SJSA1 (cell line): Measurements from ENCODE around the gene AGER. TPM values are rescaled to one million over a fixed set of nuclear protein-coding genes. Genes with fewer than 3 reads are reported as not detected.
"Not testable (repeated sequence)": the region's sequence is repeated elsewhere in the genome, so short reads cannot be mapped to it uniquely, and the experiment has no call there.

Source experiments
- DNase-seq, 2 experiments: peaks; one replicate each; pipeline ENCODE4 v3.0.0-alpha.2; 2015 to 2020; ENCODE audit warnings: low spot score in 2 of 2, low read depth in 1 of 2
- H3K27ac ChIP-seq: fragments of 250-450 bp; sonication (Bioruptor Pico); 2 replicates; pipeline ENCODE4 v1.5.1; 2020; ENCODE audit warnings: mild to moderate bottlenecking, moderate library complexity
- H3K27me3 ChIP-seq: fragments of 250-450 bp; sonication (Bioruptor Pico); replicated peaks from 2 replicates; pipeline ENCODE4 v1.5.1; 2020; ENCODE audit warnings: mild to moderate bottlenecking, moderate library complexity
- H3K36me3 ChIP-seq: fragments of 250-450 bp; sonication (Bioruptor Pico); 2 replicates; pipeline ENCODE4 v1.5.1; 2020; ENCODE audit warnings: mild to moderate bottlenecking
- H3K4me1 ChIP-seq: fragments of 250-450 bp; sonication (Bioruptor Pico); replicated peaks from 2 replicates; pipeline ENCODE4 v1.6.1; 2021; ENCODE audit warnings: mild to moderate bottlenecking
- H3K4me3 ChIP-seq: fragments of 250-450 bp; sonication (Bioruptor Pico); 2 replicates; pipeline ENCODE4 v1.5.1; 2020; ENCODE audit warnings: mild to moderate bottlenecking
- H3K9me3 ChIP-seq: fragments of 250-450 bp; sonication (Bioruptor Pico); replicated peaks from 2 replicates; pipeline ENCODE4 v1.5.1; 2020; ENCODE audit warnings: mild to moderate bottlenecking
- total RNA-seq: library from RNA; depleted of rRNA; stranded (reverse); fragments of >200 nt; shearing (Covaris generic); gene quantifications from 2 replicates; pipeline ENCODE4 v1.2.3, GENCODE V29; 2014

The AGER gene
- total RNA-seq, 1 experiment from 2014 or later: 0.76 TPM

DNA sequence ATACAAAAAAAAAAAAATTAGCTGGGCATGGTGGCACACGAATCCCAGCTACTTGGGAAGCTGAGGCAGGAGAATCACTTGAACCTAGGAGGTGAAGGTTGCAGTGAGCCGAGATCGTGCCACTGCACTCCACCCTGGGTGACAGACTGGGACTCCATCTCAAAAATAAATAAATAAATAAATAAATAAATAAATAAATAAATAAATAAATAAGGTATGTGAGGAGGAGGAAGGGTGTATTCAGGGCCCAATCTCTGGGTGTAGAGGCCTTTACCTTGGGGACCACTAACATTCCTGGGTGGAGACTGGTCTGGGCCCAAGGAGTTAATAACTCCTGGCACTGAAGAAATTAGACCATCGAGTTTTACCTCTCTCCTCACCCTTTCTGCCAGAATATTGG is 27.4 kb upstream of the AGER start:
- H3K9me3 ChIP-seq, DNase-seq, H3K4me3 ChIP-seq, H3K4me1 ChIP-seq, H3K27ac ChIP-seq, H3K27me3 ChIP-seq, H3K36me3 ChIP-seq: not testable (repeated sequence)

- Histone ChIP-seq H3K27me3 (no peaks in the 10 kb centered on the region), H3K4me3 (no peak overlapping the region), H3K4me1 (no peaks in the 10 kb centered on the region), H3K36me3 (no peaks in the 10 kb centered on the region), H3K27ac (no peak overlapping the region), H3K9me3 (no peaks in the 10 kb centered on the region)
- no peak for DNase-seq
Measured at GRCh38 chr6:32210191-32210601, 26.1 kb upstream of the AGER start.

- no peaks in the 10 kb centered on the region for H3K9me3 ChIP-seq
- no peaks in the 10 kb centered on the region for H3K36me3 ChIP-seq
- no peak overlapping the region for H3K27ac ChIP-seq
- no peak overlapping the region for H3K4me3 ChIP-seq
- no peaks in the 10 kb centered on the region for H3K27me3 ChIP-seq
- H3K4me1 ChIP-seq: peaks cover 3% of the 10 kb centered on the region
- DNase-seq: no peak
Measured at GRCh38 chr6:32208996-32209395, 24.9 kb upstream of the AGER start.

DNA sequence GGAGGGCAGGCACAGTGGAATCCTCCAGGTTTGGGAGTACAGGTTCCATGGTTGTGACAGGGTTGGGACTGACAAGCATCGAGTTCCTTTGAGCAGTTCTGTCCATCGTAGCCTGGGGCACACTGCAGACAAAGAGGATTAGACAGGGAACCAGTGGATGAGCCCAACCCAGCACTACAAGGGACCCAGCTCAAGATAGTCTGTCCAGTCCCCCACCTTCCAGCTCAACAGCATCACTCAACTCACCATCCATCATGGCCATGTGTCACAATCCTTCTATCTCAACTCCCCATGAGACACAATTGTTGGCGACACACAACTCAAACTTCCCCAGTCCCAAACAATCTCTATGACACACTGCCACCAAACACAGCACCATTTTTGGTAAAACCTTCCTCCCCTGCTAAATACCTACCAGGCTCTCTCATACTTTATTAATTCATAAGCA is 20.2 kb upstream of the AGER start:
- no peak for DNase-seq
- H3K4me1 ChIP-seq: peaks cover 26% of the 10 kb centered on the region
- H3K4me3 ChIP-seq: no peak overlapping the region
- H3K9me3 ChIP-seq: no peaks in the 10 kb centered on the region
- no peaks in the 10 kb centered on the region for H3K27me3 ChIP-seq
- H3K27ac ChIP-seq: no peak overlapping the region
- H3K36me3 ChIP-seq: no peaks in the 10 kb centered on the region

- no peaks in the 10 kb centered on the region for H3K27me3 ChIP-seq
- H3K36me3 ChIP-seq: no peaks in the 10 kb centered on the region
- DNase-seq: peak; percentile 53 to 69
- H3K4me3 ChIP-seq: no peak overlapping the region
- peak overlapping the region; percentile 24 for H3K27ac ChIP-seq
- H3K9me3 ChIP-seq: no peaks in the 10 kb centered on the region
- H3K4me1 ChIP-seq: peaks cover 26% of the 10 kb centered on the region
Measured at GRCh38 chr6:32203426-32204267, 19.6 kb upstream of the AGER start.

GRCh38 chr6:32202186-32202585 is 18.1 kb upstream of the AGER start:
- Histone ChIP-seq H3K27me3 (no peaks in the 10 kb centered on the region), H3K36me3 (no peaks in the 10 kb centered on the region), H3K27ac (no peak overlapping the region), H3K9me3 (no peaks in the 10 kb centered on the region), H3K4me3 (no peak overlapping the region), H3K4me1 (peaks cover 28% of the 10 kb centered on the region)
- no peak for DNase-seq

GRCh38 chr6:32200711-32201475 is 16.8 kb upstream of the AGER start:
- Histone ChIP-seq H3K4me1 (peaks cover 41% of the 10 kb centered on the region), H3K36me3 (no peaks in the 10 kb centered on the region), H3K9me3 (no peaks in the 10 kb centered on the region), H3K4me3 (no peak overlapping the region), H3K27me3 (no peaks in the 10 kb centered on the region), H3K27ac (no peak overlapping the region)
- DNase-seq: peak in 1 of 2 experiments; percentile 38

GRCh38 chr6:32198866-32199265 is 14.8 kb upstream of the AGER start:
- H3K4me1 ChIP-seq: peaks cover 45% of the 10 kb centered on the region
- DNase-seq: no peak
- H3K27ac ChIP-seq: no peak overlapping the region
- no peaks in the 10 kb centered on the region for H3K9me3 ChIP-seq
- H3K4me3 ChIP-seq: no peak overlapping the region
- no peaks in the 10 kb centered on the region for H3K27me3 ChIP-seq
- H3K36me3 ChIP-seq: no peaks in the 10 kb centered on the region

GRCh38 chr6:32198345-32198696 is 14.3 kb upstream of the AGER start:
- DNase-seq: no peak
- Histone ChIP-seq H3K27ac (no peak overlapping the region), H3K27me3 (no peaks in the 10 kb centered on the region), H3K4me3 (no peak overlapping the region), H3K36me3 (no peaks in the 10 kb centered on the region), H3K4me1 (peaks cover 40% of the 10 kb centered on the region), H3K9me3 (no peaks in the 10 kb centered on the region)

DNA sequence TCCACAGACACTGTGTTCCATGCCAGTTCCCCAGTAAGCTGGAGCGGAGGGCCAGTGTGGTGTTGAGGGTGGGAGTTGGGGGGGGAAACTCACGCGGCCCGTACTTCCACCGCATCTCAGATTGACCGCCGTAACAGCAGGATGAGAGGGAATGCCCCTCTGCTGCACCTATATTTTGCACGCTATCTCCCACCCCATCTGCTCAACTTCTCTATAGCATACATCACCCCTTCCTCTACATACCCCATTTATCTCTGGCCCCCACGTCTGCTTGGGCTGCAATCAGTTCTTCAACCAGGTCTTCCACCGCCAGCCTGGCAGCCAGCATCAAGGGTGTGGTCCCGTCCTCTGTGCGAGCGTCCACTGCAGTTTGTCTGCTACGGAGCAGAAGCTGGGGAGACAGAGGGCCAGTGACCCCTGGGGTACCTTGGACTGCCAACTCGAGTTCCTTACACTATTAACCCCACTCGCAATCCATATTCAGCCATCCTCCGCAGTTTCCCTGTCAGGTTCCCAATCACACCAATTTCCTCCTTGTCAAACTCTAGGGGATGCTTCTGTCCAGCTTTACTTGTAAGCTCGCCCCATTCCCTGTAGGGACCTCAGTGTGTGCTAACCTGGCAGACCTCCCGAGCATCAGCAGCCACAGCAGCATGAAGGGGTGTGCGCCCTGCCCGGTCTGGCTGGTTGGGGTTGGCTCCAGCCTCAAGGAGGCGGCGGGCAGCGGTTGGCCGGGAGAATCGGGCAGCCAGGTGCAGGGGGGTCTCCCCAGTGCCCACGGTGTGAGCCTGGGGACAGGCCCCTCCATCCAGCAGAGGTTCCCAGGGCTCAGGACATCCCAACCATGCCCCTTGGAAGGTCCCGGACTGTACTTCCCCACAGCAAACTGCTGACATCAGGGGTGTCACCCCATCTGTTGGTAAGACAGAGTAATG is 12.9 kb upstream of the AGER start:
- Histone ChIP-seq H3K27ac (peak overlapping the region; percentile 99), H3K36me3 (no peaks in the 10 kb centered on the region), H3K9me3 (no peaks in the 10 kb centered on the region), H3K4me3 (peak overlapping the region; percentile 53), H3K4me1 (peaks cover 42% of the 10 kb centered on the region), H3K27me3 (no peaks in the 10 kb centered on the region)
- peak in 1 of 2 experiments; percentile 13 for DNase-seq

DNA sequence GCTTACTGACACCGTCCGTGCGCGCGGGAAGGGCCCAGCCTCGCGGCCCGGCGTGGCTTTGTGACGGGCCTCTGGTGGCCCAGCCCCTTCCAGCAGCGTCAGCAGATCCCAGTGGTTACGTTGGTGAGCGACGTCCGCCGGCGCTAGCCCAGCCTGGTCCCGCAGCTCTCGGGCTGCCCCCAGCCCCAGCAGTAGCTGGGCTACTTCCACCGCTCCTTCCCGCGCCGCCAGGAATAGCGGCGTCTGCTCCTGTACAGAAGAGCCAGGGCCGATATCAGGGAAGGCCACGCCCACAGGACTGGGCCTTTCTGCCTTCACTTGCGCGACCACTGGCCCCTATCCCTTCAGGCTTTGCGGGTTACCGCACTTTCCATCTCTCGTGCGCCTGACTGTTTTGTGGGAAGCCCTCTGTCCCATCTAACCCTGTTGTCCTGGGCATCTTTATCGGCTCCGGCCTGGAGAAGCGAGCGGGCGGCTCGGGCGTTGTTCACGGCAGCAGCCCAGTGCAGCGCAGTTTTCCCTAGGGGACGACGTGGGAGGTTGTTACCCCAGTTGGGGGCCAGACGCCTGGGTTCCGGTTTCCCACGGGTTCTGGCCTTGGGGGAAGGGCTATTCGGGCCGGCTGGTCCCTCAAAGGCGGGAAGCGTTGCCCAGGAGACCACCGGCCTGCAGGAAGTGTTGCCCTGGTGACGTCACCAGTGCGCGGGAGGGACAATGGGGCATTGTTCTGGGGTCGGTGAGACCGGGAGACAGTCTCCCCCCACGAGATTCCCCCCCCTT is 12.0 kb upstream of the AGER start:
- Histone ChIP-seq H3K27me3 (no peaks in the 10 kb centered on the region), H3K9me3 (no peaks in the 10 kb centered on the region), H3K4me1 (peaks cover 39% of the 10 kb centered on the region), H3K4me3 (peak overlapping the region; percentile 53), H3K27ac (peak overlapping the region; percentile 99), H3K36me3 (no peaks in the 10 kb centered on the region)
- peak; percentile 95 to 98 for DNase-seq

DNA sequence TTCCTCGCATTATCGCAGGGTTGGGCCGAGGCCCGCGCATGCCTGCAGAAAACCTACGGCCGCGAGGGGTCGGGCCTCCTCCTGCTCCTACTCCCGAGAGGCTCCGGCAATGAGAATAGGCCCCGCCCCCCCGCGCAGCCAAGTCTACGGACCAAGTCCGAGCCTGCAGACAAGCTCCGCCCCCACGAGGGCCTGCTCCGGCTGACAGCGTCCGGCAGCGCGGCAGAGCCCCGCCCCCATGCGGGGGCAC is 11.5 kb upstream of the AGER start:
- Histone ChIP-seq H3K36me3 (no peaks in the 10 kb centered on the region), H3K4me1 (peaks cover 42% of the 10 kb centered on the region), H3K27me3 (no peaks in the 10 kb centered on the region), H3K27ac (peak overlapping the region; percentile 99), H3K4me3 (peak overlapping the region; percentile 53), H3K9me3 (no peaks in the 10 kb centered on the region)
- peak; percentile 100 for DNase-seq
